Neural cell (in vitro differentiated cells): Measurements from ENCODE around the gene DLX6. TPM values are rescaled to one million over a fixed set of nuclear protein-coding genes. Genes with fewer than 3 reads are reported as not detected.

Experiments
- H2AFZ ChIP-seq: fragments of 200-600, 300-800 bp; sonication (generic), shearing (Covaris generic); 2 replicates; pipeline ENCODE4 v1.6.0; 2014; ENCODE audit warnings: low read depth, mild to moderate bottlenecking, antibody characterized with exemption, low read length, moderate library complexity
- H3F3A ChIP-seq: fragments of 200-600 bp; shearing (Covaris generic); 2 replicates; pipeline ENCODE4 v1.6.1; 2016; ENCODE audit warnings: mild to moderate bottlenecking, moderate library complexity, mixed read lengths, antibody characterized with exemption, low read length; ENCODE audit not compliant: insufficient read depth, poor library complexity, severe bottlenecking
- H3K27ac ChIP-seq: fragments of 200-600, 300-800 bp; sonication (generic), shearing (Covaris generic); 2 replicates; pipeline ENCODE4 v1.5.1; 2014; ENCODE audit warnings: mild to moderate bottlenecking, low read length, moderate library complexity
- H3K27me3 ChIP-seq: fragments of 300-800, 200-600 bp; sonication (generic), shearing (Covaris generic); 2 replicates; pipeline ENCODE4 v1.6.0; 2014; ENCODE audit warnings: mild to moderate bottlenecking, low read depth, low read length, moderate library complexity; ENCODE audit not compliant: insufficient read depth
- H3K36me3 ChIP-seq: fragments of 300-800, 200-600 bp; sonication (generic), shearing (Covaris generic); 2 replicates; pipeline ENCODE4 v1.5.1; 2014; ENCODE audit warnings: mild to moderate bottlenecking, antibody characterized with exemption, low read length, moderate library complexity; ENCODE audit not compliant: insufficient read depth
- H3K4me2 ChIP-seq: fragments of 300-800, 200-600 bp; sonication (generic), shearing (Covaris generic); 2 replicates; pipeline ENCODE4 v1.6.0; 2014; ENCODE audit warnings: mild to moderate bottlenecking, low read length
- H3K4me3 ChIP-seq: fragments of 300-800, 200-600 bp; sonication (generic), shearing (Covaris generic); 2 replicates; pipeline ENCODE4 v1.5.1; 2014; ENCODE audit warnings: mild to moderate bottlenecking, low read length, moderate library complexity
- H3K79me2 ChIP-seq: fragments of 200-600 bp; shearing (Covaris generic); replicated peaks from 2 replicates; pipeline ENCODE4 v1.6.0; 2014; ENCODE audit warnings: mild to moderate bottlenecking, low read length, moderate library complexity; ENCODE audit not compliant: insufficient read depth
- H3K9ac ChIP-seq: fragments of 300-800, 200-600 bp; sonication (generic), shearing (Covaris generic); 2 replicates; pipeline ENCODE4 v1.6.1; 2016; ENCODE audit warnings: mild to moderate bottlenecking, low read length, mixed read lengths
- H3K9me2 ChIP-seq: fragments of 200-600 bp; shearing (Covaris generic); 2 replicates; pipeline ENCODE4 v1.6.1; 2016; ENCODE audit warnings: mild to moderate bottlenecking, low read length, mixed read lengths; ENCODE audit not compliant: insufficient read depth
- H3K9me3 ChIP-seq: fragments of 200-600, 300-800 bp; sonication (generic), shearing (Covaris generic); 2 replicates; pipeline ENCODE4 v1.6.1; 2016; ENCODE audit warnings: mild to moderate bottlenecking, mixed run types, low read length, moderate library complexity, mixed read lengths
- H4K20me1 ChIP-seq: fragments of 200-600 bp; shearing (Covaris generic); 2 replicates; pipeline ENCODE4 v1.6.1; 2016; ENCODE audit warnings: mild to moderate bottlenecking, mixed run types; ENCODE audit not compliant: insufficient read depth
- CTCF ChIP-seq: fragments of 450-650 bp; IDR thresholded peaks from 2 replicates; pipeline ENCODE4 v1.5.1; 2014; ENCODE audit warnings: antibody characterized with exemption, mild to moderate bottlenecking, moderate library complexity; ENCODE audit not compliant: poor library complexity, severe bottlenecking
- EP300 ChIP-seq: fragments of 450-650 bp; conservative IDR thresholded peaks from 2 replicates; pipeline ENCODE4 v1.6.1; 2014; ENCODE audit warnings: antibody characterized with exemption, mild to moderate bottlenecking, moderate library complexity; ENCODE audit not compliant: poor library complexity, severe bottlenecking
- EZH2 ChIP-seq: fragments of 200-600, 300-800 bp; shearing (Covaris generic), sonication (generic); IDR thresholded peaks from 2 replicates; pipeline ENCODE4 v1.6.1; 2014; ENCODE audit warnings: antibody characterized with exemption, low read length, borderline replicate concordance, mild to moderate bottlenecking; ENCODE audit not compliant: insufficient read depth, poor library complexity, severe bottlenecking
- MXI1 ChIP-seq: fragments of 450-650 bp; conservative IDR thresholded peaks from 2 replicates; pipeline ENCODE4 v1.6.1; 2014; ENCODE audit warnings: antibody characterized with exemption, mild to moderate bottlenecking; ENCODE audit not compliant: poor library complexity, severe bottlenecking
- POLR2AphosphoS5 ChIP-seq: IDR thresholded peaks from 2 replicates; pipeline ENCODE4 v1.6.1; 2012
- RAD21 ChIP-seq: fragments of 450-650 bp; conservative IDR thresholded peaks from 2 replicates; pipeline ENCODE4 v1.6.1; 2014; ENCODE audit warnings: antibody characterized with exemption, mild to moderate bottlenecking, moderate library complexity
- REST ChIP-seq: IDR thresholded peaks from 2 replicates; pipeline ENCODE4 v1.6.1; 2012; ENCODE audit warnings: borderline replicate concordance
- SMC3 ChIP-seq: fragments of 450-650 bp; conservative IDR thresholded peaks from 2 replicates; pipeline ENCODE4 v1.6.1; 2014; ENCODE audit warnings: antibody characterized with exemption, mild to moderate bottlenecking, moderate library complexity; ENCODE audit not compliant: poor library complexity
- TAF1 ChIP-seq: IDR thresholded peaks from 2 replicates; pipeline ENCODE4 v1.6.1; 2012; ENCODE audit warnings: low read depth
- polyA plus RNA-seq: library from polyadenylated mRNA; depleted of rRNA; stranded (reverse); fragments of >200 nt; gene quantifications from 2 replicates; pipeline ENCODE4 v1.2.3, GENCODE V29; 2014

DLX6 gene
- polyA plus RNA-seq, 1 donor from 2014 or later: 58.8 TPM

- Histone ChIP-seq H3K4me2 (peak overlapping the region; percentile 98), H3K27me3 (no peaks in the 10 kb centered on the region), H3K9me2 (no peaks in the 10 kb centered on the region), H3F3A (no peaks in the 10 kb centered on the region), H3K36me3 (no peaks in the 10 kb centered on the region), H4K20me1 (no peaks in the 10 kb centered on the region), H3K9ac (peak overlapping the region; percentile 98), H2AFZ (no peak overlapping the region), H3K4me3 (peak overlapping the region; percentile 73), H3K79me2 (peaks cover 74% of the 10 kb centered on the region), H3K9me3 (no peaks in the 10 kb centered on the region), H3K27ac (peak overlapping the region; percentile 100)
- TF ChIP-seq MXI1: peak; percentile 46
- TF ChIP-seq REST: peak; percentile 82
- TF ChIP-seq CTCF: no peak
- TF ChIP-seq TAF1: peak; percentile 1
- TF ChIP-seq POLR2AphosphoS5: peak; percentile 74
- peak; percentile 69 for TF ChIP-seq EP300
- peak; percentile 13 for TF ChIP-seq SMC3
- TF ChIP-seq RAD21: peak; percentile 36
- no peak for TF ChIP-seq EZH2
Measured at GRCh38 chr7:96992192-96993005, 13.0 kb upstream of the DLX6 start.

GRCh38 chr7:96993094-96993865 lies 12.1 kb upstream of the DLX6 start:
- no peaks in the 10 kb centered on the region for H3K36me3 ChIP-seq
- H3K9me3 ChIP-seq: no peaks in the 10 kb centered on the region
- H3F3A ChIP-seq: no peaks in the 10 kb centered on the region
- no peaks in the 10 kb centered on the region for H3K9me2 ChIP-seq
- H3K27ac ChIP-seq: peak overlapping the region; percentile 100
- no peaks in the 10 kb centered on the region for H3K27me3 ChIP-seq
- H2AFZ ChIP-seq: no peak overlapping the region
- TF ChIP-seq SMC3: no peak
- TF ChIP-seq POLR2AphosphoS5: peak; percentile 94
- TF ChIP-seq CTCF: no peak
- peak; percentile 27 for TF ChIP-seq TAF1
- peak; percentile 43 for TF ChIP-seq EP300
- TF ChIP-seq REST: peak; percentile 67
- TF ChIP-seq MXI1: peak; percentile 61
- peak overlapping the region; percentile 98 for H3K9ac ChIP-seq
- H3K4me2 ChIP-seq: peak overlapping the region; percentile 98
- no peaks in the 10 kb centered on the region for H4K20me1 ChIP-seq
- H3K4me3 ChIP-seq: peak overlapping the region; percentile 73
- peaks cover 74% of the 10 kb centered on the region for H3K79me2 ChIP-seq
